ENCODE measurements around the gene ETFB. TPM values are rescaled to one million over a fixed set of nuclear protein-coding genes. Genes with fewer than 3 reads are reported as not detected.

The ETFB gene
- total RNA-seq, 2 experiments from 2014 or later = 190 to 193 TPM

DNA sequence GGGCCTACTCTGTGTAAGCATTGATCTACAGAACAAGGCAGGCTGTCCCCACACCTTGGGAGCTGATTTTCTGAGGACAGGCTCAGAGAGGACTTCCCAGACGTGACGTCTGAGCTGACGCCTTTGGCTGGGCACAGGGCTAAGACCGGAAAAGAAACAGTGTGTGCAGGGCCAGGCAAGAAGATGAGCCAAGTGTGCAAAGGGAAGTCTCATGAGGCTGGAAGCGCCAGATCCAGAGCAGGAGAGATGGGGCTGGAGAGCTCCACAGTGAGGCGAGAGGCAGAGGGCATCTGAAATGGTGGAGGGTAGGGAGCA is 42.1 kb downstream of the ETFB start:
- Mint-ChIP-seq H3K27ac (no peak overlapping the region), H3K9me3 (no peaks in the 10 kb centered on the region), H3K4me1 (ENCODE audit: low read depth) (peaks cover 7% of the 10 kb centered on the region), H3K36me3 (no peaks in the 10 kb centered on the region), H3K4me3 (no peak overlapping the region), H3K27me3 (peaks cover 45% of the 10 kb centered on the region)
- POLR2A ChIA-PET = no interaction called here
- DNase-seq = no peak
- CTCF ChIA-PET = no interaction called here
- intact Hi-C loops (cut with micrococcal nuclease) = no loop called here

DNA sequence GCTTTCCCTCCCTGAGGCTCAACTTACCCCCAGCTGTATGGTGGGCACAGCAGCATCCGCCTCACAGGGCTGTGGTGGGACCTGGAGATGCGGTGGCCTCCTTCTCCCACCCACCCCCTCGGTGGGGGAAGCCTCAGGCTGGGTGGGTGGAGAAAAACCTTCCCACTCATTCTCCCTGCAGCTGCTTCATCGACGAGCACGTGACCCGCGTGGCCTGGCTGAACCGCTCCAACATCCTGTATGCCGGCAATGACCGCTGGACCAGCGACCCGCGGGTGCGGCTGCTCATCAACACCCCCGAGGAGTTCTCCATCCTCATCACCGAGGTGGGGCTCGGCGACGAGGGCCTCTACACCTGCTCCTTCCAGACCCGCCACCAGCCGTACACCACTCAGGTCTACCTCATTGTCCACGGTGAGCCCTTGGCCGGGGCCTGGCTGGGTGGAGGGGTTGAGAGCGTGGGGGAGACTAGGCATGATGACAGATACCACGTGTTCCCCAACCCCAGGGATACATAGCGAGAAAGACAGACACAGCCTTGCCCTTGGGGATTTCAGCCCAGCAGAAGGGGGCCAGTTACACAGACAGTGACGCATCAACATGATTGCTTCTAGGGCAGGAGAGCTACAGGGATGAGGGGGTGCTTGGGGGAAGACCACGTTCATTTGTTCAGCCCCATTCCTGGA is 42.6 kb downstream of the ETFB start:
- H3K4me1 Mint-ChIP-seq (ENCODE audit: low read depth) = peaks cover 7% of the 10 kb centered on the region
- intact Hi-C loops (cut with micrococcal nuclease) = no loop called here
- no peak for DNase-seq
- H3K36me3 Mint-ChIP-seq = no peaks in the 10 kb centered on the region
- ChIA-PET POLR2A (no interaction called here), CTCF (no interaction called here)
- no peak overlapping the region for H3K27ac Mint-ChIP-seq
- no peak overlapping the region for H3K4me3 Mint-ChIP-seq
- H3K27me3 Mint-ChIP-seq = peaks cover 45% of the 10 kb centered on the region
- no peaks in the 10 kb centered on the region for H3K9me3 Mint-ChIP-seq

DNA sequence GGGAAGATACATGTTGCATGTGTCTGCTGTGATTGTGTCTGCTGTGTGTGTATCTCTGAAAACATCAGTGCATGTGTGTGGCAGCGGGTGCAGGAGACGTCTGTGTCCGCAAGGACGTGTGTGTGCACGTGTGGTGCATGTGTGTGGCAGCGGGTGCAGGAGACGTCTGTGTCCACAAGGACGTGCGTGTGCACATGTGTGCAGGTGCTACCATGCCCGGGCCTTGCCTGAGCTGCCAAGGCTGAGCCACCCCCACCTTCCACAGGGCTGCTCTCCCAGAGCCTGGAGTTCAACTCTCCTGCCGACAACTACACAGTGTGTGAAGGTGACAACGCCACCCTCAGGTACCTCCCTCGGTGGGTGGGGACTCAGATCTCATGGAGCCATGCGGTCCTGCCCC is 44.4 kb downstream of the ETFB start:
- DNase-seq = no peak
- Mint-ChIP-seq H3K4me3 (no peak overlapping the region), H3K36me3 (no peaks in the 10 kb centered on the region), H3K27ac (no peak overlapping the region), H3K4me1 (ENCODE audit: low read depth) (peaks cover 2% of the 10 kb centered on the region), H3K9me3 (no peaks in the 10 kb centered on the region), H3K27me3 (peaks cover 42% of the 10 kb centered on the region)
- CTCF ChIA-PET = no interaction called here
- POLR2A ChIA-PET = no interaction called here
- intact Hi-C loops (cut with micrococcal nuclease) = no loop called here

DNA sequence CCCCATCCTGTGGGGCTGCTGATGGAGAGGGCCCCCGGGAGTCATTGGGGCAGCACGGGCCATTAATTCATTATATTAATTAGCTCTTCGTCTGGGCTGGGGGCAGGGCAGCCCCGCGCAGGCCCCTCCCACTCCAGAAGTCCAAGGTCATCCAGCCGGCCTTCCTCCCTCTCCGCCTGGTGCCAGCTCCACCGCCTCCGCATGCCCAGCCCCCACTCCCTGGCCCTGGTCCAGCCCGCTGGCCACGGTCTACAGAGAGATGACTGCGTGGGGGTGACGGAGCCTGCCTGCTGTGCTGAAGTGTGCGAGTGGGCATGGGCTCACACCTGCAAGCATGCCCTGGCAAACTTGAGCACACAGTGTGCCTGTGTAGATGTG is 45.9 kb downstream of the ETFB start:
- ChIA-PET CTCF (no interaction called here), POLR2A (interaction anchor here (0.6 kb wide), 1 partner anchor 386 kb away, joined by 3 read pairs; no protein-coding TSS in a partner anchor)
- Mint-ChIP-seq H3K27ac (no peak overlapping the region), H3K27me3 (peaks cover 30% of the 10 kb centered on the region), H3K4me3 (no peak overlapping the region), H3K36me3 (no peaks in the 10 kb centered on the region), H3K9me3 (no peaks in the 10 kb centered on the region), H3K4me1 (ENCODE audit: low read depth) (no peaks in the 10 kb centered on the region)
- DNase-seq = no peak
- intact Hi-C loops (cut with micrococcal nuclease) = no loop called here

DNA sequence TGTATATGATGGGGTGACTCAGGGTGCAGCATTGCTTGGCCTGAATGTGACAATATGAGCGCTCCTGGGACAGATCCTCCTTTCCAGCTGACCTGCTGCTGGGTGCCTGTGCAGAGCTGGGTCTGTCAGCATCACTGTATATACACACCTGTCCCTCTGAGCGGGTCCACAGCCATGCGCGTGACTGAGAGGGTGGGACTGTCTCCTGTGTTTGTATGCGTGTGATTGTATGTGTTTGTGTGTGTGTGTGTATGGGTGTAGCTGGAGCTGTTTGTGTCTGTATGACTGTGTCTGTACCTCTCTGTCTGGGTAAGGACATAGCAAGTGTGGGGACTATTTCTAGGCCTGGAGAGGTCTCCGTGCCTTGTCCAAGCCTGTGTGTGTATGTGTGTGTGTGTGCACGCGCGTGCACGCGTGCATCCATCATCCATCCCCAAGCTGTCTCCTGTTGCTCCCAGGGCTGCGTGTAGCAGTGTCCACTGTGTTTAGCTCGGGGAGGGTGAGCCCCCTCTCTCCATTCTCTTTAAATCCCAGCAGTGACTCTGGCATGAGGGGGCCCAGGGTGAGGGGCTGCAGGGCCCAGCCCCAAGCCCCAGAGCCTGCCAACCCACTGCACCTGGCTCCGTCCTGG is 46.4 kb downstream of the ETFB start:
- Mint-ChIP-seq H3K27me3 (peaks cover 31% of the 10 kb centered on the region), H3K4me3 (no peak overlapping the region), H3K9me3 (no peaks in the 10 kb centered on the region), H3K36me3 (no peaks in the 10 kb centered on the region), H3K4me1 (ENCODE audit: low read depth) (no peaks in the 10 kb centered on the region), H3K27ac (no peak overlapping the region)
- intact Hi-C loops (cut with micrococcal nuclease) = no loop called here
- DNase-seq = no peak
- POLR2A ChIA-PET = interaction anchor here (0.6 kb wide), 1 partner anchor 386 kb away, joined by 3 read pairs; no protein-coding TSS in a partner anchor
- CTCF ChIA-PET = no interaction called here

DNA sequence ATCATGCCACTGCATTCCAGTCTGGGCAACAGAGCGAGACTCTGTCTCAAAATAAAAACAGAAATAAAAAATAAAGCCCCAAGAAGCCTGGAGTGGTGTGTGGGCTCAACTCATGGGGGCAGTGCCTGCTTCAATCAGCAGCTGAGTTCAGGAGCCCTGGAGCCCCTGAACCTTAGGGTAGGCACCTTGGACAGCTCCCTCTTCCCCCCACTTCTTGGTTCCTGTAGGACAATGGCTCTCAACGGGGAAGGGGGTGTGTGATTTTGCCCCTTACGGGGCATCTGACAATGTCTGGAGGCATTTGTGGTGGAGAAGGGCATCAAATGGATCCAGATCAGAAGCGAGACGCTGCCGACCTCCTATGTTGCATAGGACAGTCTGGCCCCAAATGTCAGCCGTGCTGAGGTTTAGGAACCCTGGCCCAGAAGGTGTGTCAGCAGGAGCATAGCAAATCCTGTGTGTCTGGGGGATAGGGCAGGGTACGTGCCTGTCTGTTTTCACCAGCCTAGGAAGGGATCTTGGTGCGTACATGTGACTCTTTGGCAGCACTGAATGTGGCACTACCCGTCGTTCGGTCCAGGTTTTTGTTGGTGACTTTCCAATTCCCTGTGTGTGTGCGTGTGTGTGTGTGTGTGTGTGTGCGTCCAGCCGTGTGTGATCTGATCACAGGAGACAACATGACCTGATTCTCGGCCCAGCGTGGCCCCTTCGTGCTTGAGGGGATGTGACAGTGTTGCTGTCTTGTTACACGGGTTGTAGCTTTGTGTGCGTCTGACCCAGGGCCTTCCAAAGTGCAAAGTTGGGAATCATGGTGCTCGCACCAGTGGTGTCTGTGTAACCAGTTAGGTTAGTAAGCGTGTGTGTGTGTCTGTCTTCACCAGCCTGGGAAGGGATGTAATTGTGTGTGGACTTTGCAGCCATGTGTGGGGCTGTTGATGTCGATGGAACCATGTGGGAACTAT is 47.2 kb downstream of the ETFB start:
- H3K9me3 Mint-ChIP-seq = no peaks in the 10 kb centered on the region
- intact Hi-C loops (cut with micrococcal nuclease) = no loop called here
- H3K27ac Mint-ChIP-seq = no peak overlapping the region
- no peak for DNase-seq
- H3K36me3 Mint-ChIP-seq = no peaks in the 10 kb centered on the region
- peaks cover 27% of the 10 kb centered on the region for H3K27me3 Mint-ChIP-seq
- ChIA-PET POLR2A (no interaction called here), CTCF (no interaction called here)
- no peaks in the 10 kb centered on the region for H3K4me1 Mint-ChIP-seq (ENCODE audit: low read depth)
- no peak overlapping the region for H3K4me3 Mint-ChIP-seq

DNA sequence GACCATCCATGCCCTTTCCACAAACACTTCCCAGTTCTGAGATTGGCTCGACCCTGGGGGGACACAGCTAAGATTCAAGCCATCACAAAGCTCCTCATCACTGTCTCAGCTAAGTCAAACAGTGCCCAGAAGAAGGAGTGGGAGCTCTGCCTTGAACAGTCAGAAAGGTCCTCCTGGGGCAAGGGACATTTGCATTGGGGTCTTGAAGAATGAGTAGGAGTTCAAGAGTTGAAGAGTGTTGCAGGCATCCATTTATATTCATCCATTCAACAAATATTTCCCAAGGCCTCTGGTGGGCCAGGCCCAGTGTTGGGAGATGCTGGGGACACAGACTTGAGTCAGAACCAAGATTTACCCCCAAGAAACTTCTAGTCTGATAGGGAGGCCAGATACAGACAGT is 48.2 kb downstream of the ETFB start:
- H3K36me3 Mint-ChIP-seq = no peaks in the 10 kb centered on the region
- H3K27ac Mint-ChIP-seq = no peak overlapping the region
- peaks cover 26% of the 10 kb centered on the region for H3K27me3 Mint-ChIP-seq
- ChIA-PET POLR2A (no interaction called here), CTCF (no interaction called here)
- intact Hi-C loops (cut with micrococcal nuclease) = no loop called here
- no peaks in the 10 kb centered on the region for H3K9me3 Mint-ChIP-seq
- no peak overlapping the region for H3K4me3 Mint-ChIP-seq
- H3K4me1 Mint-ChIP-seq (ENCODE audit: low read depth) = peaks cover 2% of the 10 kb centered on the region
- no peak for DNase-seq

DNA sequence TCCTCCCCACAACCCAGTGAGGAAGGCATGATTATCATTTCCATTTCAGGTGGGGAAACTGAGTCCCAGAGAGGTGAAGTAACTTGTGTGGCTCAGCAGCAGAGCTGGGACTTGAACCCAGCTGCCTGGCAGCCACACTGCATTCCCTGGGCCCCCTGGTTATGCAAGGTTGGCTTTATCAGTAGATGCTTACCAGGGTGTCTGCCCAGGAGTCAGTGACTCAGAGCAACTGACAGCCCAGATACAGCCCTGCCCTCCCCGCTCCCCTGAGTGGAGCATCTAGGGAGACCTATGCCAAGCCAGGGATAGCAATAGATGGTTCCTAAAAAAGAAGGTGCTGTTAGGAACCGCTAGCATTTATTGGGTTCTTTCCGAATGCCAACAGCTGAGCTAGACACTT is 48.8 kb downstream of the ETFB start:
- Mint-ChIP-seq H3K27me3 (peaks cover 26% of the 10 kb centered on the region), H3K36me3 (no peaks in the 10 kb centered on the region), H3K27ac (no peak overlapping the region), H3K4me1 (ENCODE audit: low read depth) (peaks cover 2% of the 10 kb centered on the region), H3K4me3 (no peak overlapping the region), H3K9me3 (no peaks in the 10 kb centered on the region)
- DNase-seq = no peak
- intact Hi-C loops (cut with micrococcal nuclease) = no loop called here
- CTCF ChIA-PET = no interaction called here
- POLR2A ChIA-PET = no interaction called here

DNA sequence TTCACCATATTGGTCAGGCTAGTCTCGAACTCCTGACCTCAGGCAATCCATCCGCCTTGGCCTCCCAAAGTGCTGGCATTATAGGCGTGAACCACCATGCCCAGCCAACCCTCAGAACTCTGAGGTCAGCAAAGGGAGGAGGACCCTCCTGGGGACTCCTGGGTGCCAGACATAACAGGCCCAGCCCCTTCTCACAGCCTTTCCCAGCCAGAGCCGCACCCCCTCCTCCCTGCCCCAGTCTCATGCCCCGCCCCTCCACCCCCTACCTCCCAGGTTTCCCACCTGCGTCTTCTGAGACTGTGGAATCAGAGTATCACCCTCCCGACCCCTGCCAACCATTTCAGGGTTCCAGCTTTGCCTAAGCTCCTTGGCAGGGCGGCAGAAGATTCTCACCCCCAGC is 49.5 kb downstream of the ETFB start:
- no peak overlapping the region for H3K4me3 Mint-ChIP-seq
- peaks cover 2% of the 10 kb centered on the region for H3K4me1 Mint-ChIP-seq (ENCODE audit: low read depth)
- H3K36me3 Mint-ChIP-seq = no peaks in the 10 kb centered on the region
- intact Hi-C loops (cut with micrococcal nuclease) = no loop called here
- H3K27me3 Mint-ChIP-seq = peaks cover 29% of the 10 kb centered on the region
- no peak overlapping the region for H3K27ac Mint-ChIP-seq
- DNase-seq = no peak
- H3K9me3 Mint-ChIP-seq = no peaks in the 10 kb centered on the region
- ChIA-PET POLR2A (no interaction called here), CTCF (no interaction called here)

DNA sequence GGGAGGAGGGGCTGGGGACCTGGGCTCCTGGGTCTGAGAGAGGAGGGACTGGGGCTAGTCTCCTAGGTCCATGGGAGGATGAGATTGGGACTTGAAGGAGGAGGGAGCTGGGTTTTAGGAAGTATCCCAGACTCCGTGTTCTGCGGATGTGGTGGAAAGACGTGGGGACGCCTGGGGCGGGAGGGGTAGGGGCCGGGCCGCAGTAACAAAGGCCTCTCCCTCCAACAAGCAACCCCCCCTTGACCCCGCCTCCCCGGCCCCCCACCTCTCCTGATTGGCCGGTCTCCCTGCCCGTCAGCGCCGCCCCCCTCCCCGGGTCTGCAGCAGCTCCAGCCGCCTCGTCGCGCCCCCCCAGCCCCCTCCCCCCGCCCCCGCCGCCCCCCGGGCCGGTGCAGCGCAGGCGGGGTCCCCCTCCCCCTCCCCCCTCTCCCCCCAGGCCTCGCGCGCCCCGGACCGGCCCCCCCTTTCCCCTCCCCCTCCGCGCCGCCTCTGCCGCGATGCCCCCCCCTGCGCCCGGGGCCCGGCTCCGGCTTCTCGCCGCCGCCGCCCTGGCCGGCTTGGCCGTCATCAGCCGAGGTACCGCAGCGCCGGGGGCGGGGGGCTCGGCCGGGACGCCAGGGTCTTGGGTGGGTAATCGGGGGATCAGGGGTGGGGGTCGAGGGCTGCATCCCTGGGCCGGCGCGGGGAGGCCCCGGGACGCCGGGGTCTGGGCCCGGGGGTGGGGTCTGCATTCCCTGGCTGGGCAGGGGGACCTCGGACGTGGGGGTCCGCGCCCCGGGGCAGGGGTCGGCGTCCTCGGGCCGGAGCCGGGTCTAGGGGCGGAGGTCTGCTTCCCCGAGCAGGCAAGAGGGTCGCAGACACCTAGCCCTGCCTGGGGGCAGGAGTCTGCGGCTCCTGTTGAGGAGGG is 54.6 kb downstream of the ETFB start, which contains the start of gene IGLON5:
IGLON5 (plus strand) TSS at position 294 of the 907 bp plus-strand sequence; CDS start at position 498, 204 bp downstream.
- H3K9me3 Mint-ChIP-seq = peaks cover 15% of the 10 kb centered on the region
- no peaks in the 10 kb centered on the region for H3K36me3 Mint-ChIP-seq
- intact Hi-C loops (cut with micrococcal nuclease) = loop anchor here (2.0 kb wide), 1 partner anchor 15 kb away; no protein-coding TSS in a partner anchor
- no peak for DNase-seq
- H3K4me1 Mint-ChIP-seq (ENCODE audit: low read depth) = peaks cover 2% of the 10 kb centered on the region
- peaks cover 44% of the 10 kb centered on the region for H3K27me3 Mint-ChIP-seq
- ChIA-PET CTCF (no interaction called here), POLR2A (no interaction called here)
- H3K4me3 Mint-ChIP-seq = no peak within 1 kb of the TSS
- H3K27ac Mint-ChIP-seq = no peak within 1 kb of the TSS

DNA sequence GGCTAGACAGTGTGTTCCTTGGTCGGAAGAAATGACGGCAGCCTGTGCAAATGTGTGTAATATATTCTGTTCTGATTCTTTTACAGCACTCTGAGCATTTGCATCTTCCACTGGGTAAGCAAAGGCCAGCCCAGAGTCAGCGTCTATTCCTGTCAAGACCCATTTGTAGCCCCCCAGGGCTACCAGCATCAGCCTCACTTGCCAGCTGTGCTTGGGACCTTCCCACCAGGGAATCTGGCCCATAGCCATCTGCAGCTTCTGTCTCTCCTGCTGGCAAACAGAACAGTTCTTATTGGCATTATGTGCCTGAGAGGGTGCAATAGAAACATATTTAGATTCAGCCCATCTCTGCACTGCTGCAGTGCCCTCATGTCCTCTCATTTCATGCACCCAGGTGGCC is 60.7 kb downstream of the ETFB start:
- peaks cover 38% of the 10 kb centered on the region for H3K27me3 Mint-ChIP-seq
- CTCF ChIA-PET = no interaction called here
- intact Hi-C loops (cut with micrococcal nuclease) = no loop called here
- no peaks in the 10 kb centered on the region for H3K36me3 Mint-ChIP-seq
- POLR2A ChIA-PET = no interaction called here
- peaks cover 37% of the 10 kb centered on the region for H3K9me3 Mint-ChIP-seq
- H3K4me3 Mint-ChIP-seq = no peak overlapping the region
- no peak for DNase-seq
- H3K27ac Mint-ChIP-seq = no peak overlapping the region
- no peaks in the 10 kb centered on the region for H3K4me1 Mint-ChIP-seq (ENCODE audit: low read depth)

DNA sequence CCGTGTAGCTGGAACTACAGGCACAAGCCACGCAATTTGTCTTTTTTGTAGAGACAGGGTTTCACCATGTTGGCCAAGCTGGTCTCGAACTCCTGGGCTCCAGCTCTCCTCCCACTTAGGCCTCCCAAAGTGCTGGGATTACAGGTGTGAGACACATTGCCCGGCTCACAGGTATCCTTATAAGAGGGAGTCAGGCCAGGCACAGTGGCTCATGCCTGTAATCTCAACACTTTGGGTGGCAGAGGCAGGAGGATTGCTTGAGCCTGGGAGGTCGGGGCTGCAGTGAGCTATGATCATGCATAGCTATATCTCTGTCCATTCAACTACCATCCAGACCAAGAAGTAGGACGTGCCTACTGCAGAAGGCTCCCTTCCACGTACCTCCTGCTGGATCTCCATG is 64.9 kb downstream of the ETFB start:
- CTCF ChIA-PET = no interaction called here
- no peak for DNase-seq
- Mint-ChIP-seq H3K4me3 (no peak overlapping the region), H3K4me1 (ENCODE audit: low read depth) (no peaks in the 10 kb centered on the region), H3K27ac (no peak overlapping the region), H3K36me3 (no peaks in the 10 kb centered on the region), H3K27me3 (peaks cover 17% of the 10 kb centered on the region), H3K9me3 (peaks cover 20% of the 10 kb centered on the region)
- intact Hi-C loops (cut with micrococcal nuclease) = no loop called here
- POLR2A ChIA-PET = no interaction called here
